HEK293T (cell line): Measurements from ENCODE around the gene THUMPD1.

ENCODE experiments used
- BHLHE40 ChIP-seq: fragments of 450-650 bp; IDR thresholded peaks from 2 replicates; pipeline ENCODE4 v1.6.1; 2016; ENCODE audit warnings: mild to moderate bottlenecking, moderate library complexity, borderline replicate concordance
- CTBP1 ChIP-seq: fragments of 450-650 bp; IDR thresholded peaks from 2 replicates; pipeline ENCODE4 v1.6.1; 2016; ENCODE audit warnings: borderline replicate concordance
- ELF4 ChIP-seq: fragments of 450-650 bp; IDR thresholded peaks from 2 replicates; pipeline ENCODE4 v1.6.1; 2017; ENCODE audit warnings: antibody characterized with exemption
- FOXA1 ChIP-seq: fragments of 450-650 bp; IDR thresholded peaks from 2 replicates; pipeline ENCODE4 v1.6.1; 2016; ENCODE audit warnings: mild to moderate bottlenecking
- FOXK2 ChIP-seq: fragments of 450-650 bp; IDR thresholded peaks from 2 replicates; pipeline ENCODE4 v1.6.1; 2016; ENCODE audit warnings: mild to moderate bottlenecking
- FOXM1 ChIP-seq: fragments of 450-650 bp; IDR thresholded peaks from 2 replicates; pipeline ENCODE4 v1.6.1; 2017; ENCODE audit warnings: mild to moderate bottlenecking, borderline replicate concordance
- L3MBTL2 ChIP-seq: fragments of 450-650 bp; conservative IDR thresholded peaks from 2 replicates; pipeline ENCODE4 v1.6.1; 2016; ENCODE audit warnings: mild to moderate bottlenecking
- LEF1 ChIP-seq: fragments of 450-650 bp; IDR thresholded peaks from 2 replicates; pipeline ENCODE4 v1.6.1; 2017; ENCODE audit warnings: mild to moderate bottlenecking, borderline replicate concordance
- NFRKB ChIP-seq: fragments of 450-650 bp; IDR thresholded peaks from 2 replicates; pipeline ENCODE4 v1.6.1; 2016; ENCODE audit warnings: mild to moderate bottlenecking, moderate library complexity
- SP1 ChIP-seq: fragments of 450-650 bp; IDR thresholded peaks from 2 replicates; pipeline ENCODE4 v1.6.1; 2017
- SUZ12 ChIP-seq: fragments of 450-650 bp; IDR thresholded peaks from 2 replicates; pipeline ENCODE4 v1.6.1; 2016; ENCODE audit warnings: mild to moderate bottlenecking
- TARDBP ChIP-seq: fragments of 450-650 bp; IDR thresholded peaks from 2 replicates; pipeline ENCODE4 v1.6.1; 2016

DNA sequence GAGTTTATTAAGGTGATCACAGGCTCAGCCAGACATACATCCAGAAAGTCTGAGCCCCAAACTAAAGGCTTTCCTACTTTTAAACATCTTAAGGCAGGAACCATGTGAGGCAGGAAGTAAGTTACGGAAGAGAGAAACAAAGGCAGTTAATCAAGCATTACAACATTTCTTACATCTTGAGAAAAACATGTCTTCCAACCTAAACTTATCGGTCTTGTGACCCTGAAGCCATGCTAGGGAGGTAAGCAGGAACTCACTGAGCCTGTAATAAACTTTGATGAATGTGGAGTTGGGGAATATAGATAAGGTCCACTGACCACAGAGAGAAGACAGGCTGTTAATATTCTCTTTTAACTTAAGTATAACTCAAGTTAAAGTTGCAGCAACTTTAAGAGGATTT lies 18.7 kb upstream of the THUMPD1 start:
- TF ChIP-seq FOXM1 (no peak), L3MBTL2 (no peak), FOXK2 (no peak), TARDBP (no peak), BHLHE40 (no peak), SP1 (no peak), NFRKB (no peak), ELF4 (no peak), FOXA1 (no peak), LEF1 (no peak), SUZ12 (no peak), CTBP1 (no peak)
